ENCODE measurements around the gene MBTPS1. TPM values are rescaled to one million over a fixed set of nuclear protein-coding genes. Genes with fewer than 3 reads are reported as not detected.

The MBTPS1 gene
- total RNA-seq, 1 experiment from 2014 or later, result 130 TPM

DNA sequence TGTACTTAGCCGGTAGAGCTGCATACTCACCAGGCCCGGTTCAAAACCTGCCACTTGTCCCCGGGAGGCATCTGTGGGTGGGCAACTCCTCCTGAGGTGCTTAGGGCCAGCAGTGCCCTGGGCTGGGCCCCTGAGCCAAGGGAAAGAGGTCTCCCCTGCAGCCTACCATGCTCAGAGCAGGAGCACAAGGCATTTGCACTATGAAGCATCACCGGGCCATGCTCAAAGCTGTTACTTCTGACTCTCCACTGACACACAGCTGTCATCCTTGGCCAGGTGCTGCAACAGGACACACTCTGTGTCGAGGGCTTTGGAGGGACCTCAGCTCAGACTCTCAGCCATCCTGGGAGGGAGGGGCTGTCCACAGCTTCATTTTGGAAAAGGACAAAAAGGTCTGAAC is 111.4 kb downstream of the MBTPS1 start:
- intact Hi-C loops (cut with micrococcal nuclease; ENCODE audit: unreplicated experiment), result no loop called here
- Mint-ChIP-seq H3K27ac (ENCODE audit: unreplicated experiment) (no peak overlapping the region), H3K9me3 (ENCODE audit: low read depth, unreplicated experiment) (no peaks in the 10 kb centered on the region), H3K4me1 (ENCODE audit: low read depth, unreplicated experiment) (no peaks in the 10 kb centered on the region), H3K4me3 (ENCODE audit: low read depth, unreplicated experiment) (no peak overlapping the region), H3K27me3 (ENCODE audit: unreplicated experiment) (peaks cover 76% of the 10 kb centered on the region), H3K36me3 (ENCODE audit: insufficient read depth, unreplicated experiment) (no peaks in the 10 kb centered on the region)
- no peak for TF ChIP-seq CTCF (IDR thresholded peaks at IDR 0.05; ENCODE audit: unreplicated experiment)
- BruUV-seq (replicated peaks), result no TSS peak
- CTCF ChIA-PET, result no interaction called here
- no peak for DNase-seq

GRCh38 chr16:84004442-84004841 is 112.3 kb downstream of the MBTPS1 start:
- H3K36me3 Mint-ChIP-seq (ENCODE audit: insufficient read depth, unreplicated experiment), result no peaks in the 10 kb centered on the region

More at GRCh38 chr16:84004442-84004841, 112.3 kb downstream of the MBTPS1 start:
- Mint-ChIP-seq H3K4me1 (ENCODE audit: low read depth, unreplicated experiment) (no peaks in the 10 kb centered on the region), H3K9me3 (ENCODE audit: low read depth, unreplicated experiment) (no peaks in the 10 kb centered on the region), H3K27me3 (ENCODE audit: unreplicated experiment) (peaks cover 69% of the 10 kb centered on the region), H3K4me3 (ENCODE audit: low read depth, unreplicated experiment) (no peak overlapping the region), H3K27ac (ENCODE audit: unreplicated experiment) (no peak overlapping the region)
- TF ChIP-seq CTCF (IDR thresholded peaks at IDR 0.05; ENCODE audit: unreplicated experiment), result no peak
- intact Hi-C loops (cut with micrococcal nuclease; ENCODE audit: unreplicated experiment), result no loop called here
- CTCF ChIA-PET, result interaction anchor here (0.6 kb wide), 1 partner anchor 20 kb away, joined by 10 read pairs; no protein-coding TSS in a partner anchor
- no peak for DNase-seq
- BruUV-seq (replicated peaks), result no TSS peak

Other genes starting within 250 kb of the MBTPS1 start
- 10.3 and 11.0 TPM in 2 replicates for gene MLYCD, start 217.8 kb downstream of the MBTPS1 start, total RNA-seq (2022)
- 13.9 and 15.6 TPM in 2 replicates for gene OSGIN1, start 163.7 kb downstream of the MBTPS1 start, total RNA-seq (2022)
- 0.28 and 1.2 TPM in 2 replicates for gene NECAB2, start 148.7 kb downstream of the MBTPS1 start, total RNA-seq (2022)
- gene SLC38A8, start 74.1 kb downstream of the MBTPS1 start, total RNA-seq (2022), result not detected in 2 replicates
- 20.8 and 23.0 TPM in 2 replicates for gene HSDL1, start 28.2 kb upstream of the MBTPS1 start, total RNA-seq (2022)
- gene DNAAF1, start 28.4 kb upstream of the MBTPS1 start, total RNA-seq (2022), result 0.32 TPM in 1 of 2 replicates, not detected in the other
- gene TAF1C, start 70.1 kb upstream of the MBTPS1 start, total RNA-seq (2022), result 77.4 and 78.5 TPM in 2 replicates
- not detected in 2 replicates for gene ADAD2, start 74.2 kb upstream of the MBTPS1 start, total RNA-seq (2022)
- not detected in 2 replicates for gene KCNG4, start 123.1 kb upstream of the MBTPS1 start, total RNA-seq (2022)
- gene WFDC1, start 177.9 kb upstream of the MBTPS1 start, total RNA-seq (2022), result 0.47 TPM in 1 of 2 replicates, not detected in the other